Measurements from ENCODE around the gene CFAP70.

The CFAP70 gene

DNA sequence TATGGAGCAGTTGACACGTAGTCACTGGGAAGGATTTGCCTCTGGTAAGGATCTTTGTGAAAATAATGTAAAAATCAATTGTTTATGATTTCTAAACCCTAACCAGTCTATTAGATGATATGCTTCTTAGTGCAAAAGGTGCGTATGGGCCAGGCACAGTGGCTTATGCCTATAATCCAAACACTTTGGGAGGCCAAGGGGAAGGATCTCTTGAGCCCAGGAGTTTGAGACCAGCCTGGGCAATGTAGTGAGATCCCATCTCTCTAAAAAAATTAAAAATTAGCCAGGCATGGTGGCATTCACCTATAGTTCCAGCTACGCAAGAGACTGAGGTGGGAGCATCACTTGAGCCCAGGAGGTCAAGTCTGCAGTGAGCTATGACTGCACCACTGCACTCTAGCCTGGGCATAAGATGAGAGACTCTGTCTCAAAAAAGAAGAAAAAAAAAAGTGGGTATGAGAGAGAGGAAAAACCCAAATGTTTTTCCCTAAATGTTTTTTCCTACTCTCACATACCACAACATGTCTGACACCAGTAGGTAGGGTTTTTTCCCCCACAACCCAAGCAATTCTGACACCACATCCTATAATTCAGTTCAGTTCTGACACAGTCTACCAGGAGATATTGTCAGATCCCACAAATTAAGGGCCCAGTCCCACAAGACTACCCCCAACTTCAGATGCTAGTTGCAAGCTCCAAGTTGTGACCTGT is 148.1 kb downstream of the CFAP70 start:
- DNase-seq: no peak

DNA sequence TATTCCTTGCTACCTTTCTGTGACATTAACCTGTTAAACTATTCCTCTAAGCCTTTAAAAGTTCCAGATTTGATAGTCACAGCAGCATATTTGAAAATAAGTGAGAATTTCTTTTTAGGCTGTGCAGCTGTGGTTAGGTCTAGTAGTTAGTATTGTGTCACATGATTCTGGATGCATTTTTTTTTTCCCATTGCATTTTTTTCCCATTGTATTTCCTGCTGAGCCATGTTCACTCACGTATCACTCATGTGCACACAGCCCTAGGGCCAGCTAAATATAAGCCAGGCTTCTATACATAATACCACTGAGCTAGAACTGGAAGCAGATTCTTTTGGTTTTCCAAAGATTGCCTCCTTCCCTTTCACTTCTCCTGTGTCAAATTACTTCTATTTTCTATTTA is 149.0 kb downstream of the CFAP70 start:
- DNase-seq: no peak

DNA sequence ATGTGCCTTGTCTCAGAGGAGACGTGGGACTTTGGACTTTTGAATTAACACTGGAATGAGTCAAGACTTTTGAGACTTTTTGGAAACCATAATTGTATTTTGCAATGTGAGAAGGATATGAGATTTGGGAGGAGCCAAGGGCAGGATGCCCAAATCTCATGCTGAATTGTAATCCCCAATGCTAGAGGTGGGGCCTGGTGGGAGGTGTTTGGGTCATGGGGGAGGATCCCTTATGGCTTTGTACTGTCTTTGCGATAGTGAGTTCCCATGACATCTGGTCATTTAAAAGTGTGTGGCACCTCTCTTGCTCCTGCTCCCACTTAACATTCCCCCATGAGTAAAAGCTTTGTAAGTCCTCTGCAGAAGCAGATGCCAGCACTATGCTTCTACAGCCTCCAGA is 150.8 kb downstream of the CFAP70 start:
- DNase-seq: no peak

DNA sequence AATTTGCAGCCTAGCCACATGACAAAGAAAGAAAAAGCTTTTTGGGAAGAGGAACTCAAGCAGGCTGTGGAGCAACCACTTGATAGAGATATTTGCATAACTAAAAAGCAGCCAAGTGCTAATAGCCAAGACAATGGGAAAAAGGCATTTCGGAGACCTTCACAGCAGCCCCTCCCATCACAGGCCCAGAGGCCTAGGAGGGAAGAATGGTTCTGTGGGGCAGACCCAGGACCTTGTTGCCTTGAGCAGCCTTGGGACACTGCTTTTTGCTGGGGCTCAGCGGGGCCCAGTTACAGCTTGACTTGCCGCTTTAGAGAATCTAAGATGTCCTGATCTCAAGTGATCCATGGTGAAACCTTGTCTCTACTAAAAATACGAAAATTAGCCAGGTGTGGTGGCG is 152.3 kb downstream of the CFAP70 start:
- DNase-seq: no peak

DNA sequence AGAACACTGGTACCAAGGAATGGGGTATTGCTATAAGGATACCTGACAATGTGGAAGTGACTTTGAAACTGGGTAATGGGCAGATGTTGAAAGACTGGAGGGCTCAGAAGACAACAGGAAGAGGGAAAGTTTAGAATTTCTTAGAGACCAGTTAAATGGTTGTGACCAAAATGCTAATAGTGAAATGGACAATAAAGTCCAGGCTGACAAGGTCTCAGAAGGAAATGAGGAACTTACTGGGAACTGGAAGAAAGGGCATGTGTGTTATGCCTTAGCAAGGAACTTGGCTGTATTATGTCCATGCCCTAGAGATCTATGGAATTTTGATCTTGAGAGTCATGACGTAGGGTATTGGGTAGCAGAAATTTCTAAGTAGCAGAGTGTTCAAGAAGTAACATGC is 152.8 kb downstream of the CFAP70 start:
- DNase-seq: no peak

DNA sequence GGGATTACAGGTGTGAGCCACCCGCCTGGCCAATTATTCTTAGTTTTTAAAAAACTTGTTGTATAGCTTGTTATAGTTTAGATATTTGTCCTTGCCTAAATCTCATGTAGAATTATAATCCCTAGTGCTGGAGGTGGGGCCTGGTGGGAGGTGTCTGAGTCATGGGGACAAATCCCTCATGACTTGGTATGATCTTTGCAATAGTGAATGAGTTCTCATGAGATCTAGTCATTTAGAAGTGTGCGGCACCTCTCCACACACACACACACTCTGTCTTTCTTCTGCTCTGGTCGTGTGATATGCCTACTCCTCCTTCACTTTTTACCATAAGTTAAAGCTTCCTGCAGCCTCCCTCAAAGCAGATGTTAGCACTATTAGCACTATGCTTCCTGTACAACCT is 153.6 kb downstream of the CFAP70 start:
- no peak for DNase-seq
